Neural progenitor cell (in vitro differentiated cells): ENCODE results near the gene BICD1. TPM values are rescaled to one million over a fixed set of nuclear protein-coding genes. Genes with fewer than 3 reads are reported as not detected.

Source experiments
- DNase-seq: peaks from one replicate; pipeline ENCODE4 v3.0.0-alpha.2; 2016; ENCODE audit warnings: low spot score
- H2AFZ ChIP-seq: fragments of 200-600 bp; sonication (generic); replicated peaks from 2 replicates; pipeline ENCODE4 v1.6.1; 2016; ENCODE audit warnings: antibody characterized with exemption
- H3F3A ChIP-seq: fragments of 200-600 bp; sonication (generic); 2 replicates; pipeline ENCODE4 v1.6.1; 2016; ENCODE audit warnings: antibody characterized with exemption, low read depth
- H3K27ac ChIP-seq: fragments of 200-600 bp; sonication (generic); 2 replicates; pipeline ENCODE4 v1.5.1; 2016; ENCODE audit warnings: mild to moderate bottlenecking
- H3K27me3 ChIP-seq: fragments of 200-600 bp; sonication (generic); 2 replicates; pipeline ENCODE4 v1.6.1; 2016; ENCODE audit warnings: mild to moderate bottlenecking, moderate library complexity
- H3K36me3 ChIP-seq: fragments of 200-600 bp; sonication (generic); 2 replicates; pipeline ENCODE4 v1.5.1; 2016
- H3K4me1 ChIP-seq: fragments of 200-600 bp; sonication (generic); 2 replicates; pipeline ENCODE4 v1.6.1; 2016; ENCODE audit warnings: mixed run types
- H3K4me2 ChIP-seq: fragments of 200-600 bp; sonication (generic); 2 replicates; pipeline ENCODE4 v1.6.1; 2016
- H3K4me3 ChIP-seq: fragments of 200-600 bp; sonication (generic); 2 replicates; pipeline ENCODE4 v1.5.1; 2016
- H3K79me2 ChIP-seq: fragments of 200-600 bp; sonication (generic); 2 replicates; pipeline ENCODE4 v1.6.1; 2016; ENCODE audit warnings: low read depth
- H3K9ac ChIP-seq: fragments of 200-600 bp; sonication (generic); 2 replicates; pipeline ENCODE4 v1.6.1; 2016
- H3K9me3 ChIP-seq: fragments of 200-600 bp; sonication (generic); 2 replicates; pipeline ENCODE4 v1.5.1; 2016; ENCODE audit warnings: low read depth
- H4K20me1 ChIP-seq: fragments of 200-600 bp; sonication (generic); 2 replicates; pipeline ENCODE4 v1.6.1; 2016; ENCODE audit warnings: low read depth
- H3K27ac Mint-ChIP-seq: 3 replicates; pipeline ENCODE4 v1.8.0; 2021; ENCODE audit warnings: mixed read lengths
- H3K27me3 Mint-ChIP-seq: 2 replicates; pipeline ENCODE4 v1.8.0; 2022; ENCODE audit warnings: low read depth, mild to moderate bottlenecking, inconsistent platforms, moderate library complexity, mixed read lengths; ENCODE audit not compliant: insufficient read depth
- H3K36me3 Mint-ChIP-seq: 3 replicates; pipeline ENCODE4 v1.8.0; 2021; ENCODE audit warnings: mixed read lengths
- H3K4me1 Mint-ChIP-seq: 3 replicates; pipeline ENCODE4 v1.8.0; 2021; ENCODE audit warnings: mixed read lengths
- H3K4me3 Mint-ChIP-seq: 3 replicates; pipeline ENCODE4 v1.8.0; 2021; ENCODE audit warnings: mild to moderate bottlenecking, moderate library complexity, mixed read lengths
- H3K9me3 Mint-ChIP-seq: 3 replicates; pipeline ENCODE4 v1.8.0; 2020; ENCODE audit warnings: mixed read lengths
- EZH2 ChIP-seq: fragments of 200-600 bp; sonication (generic); IDR thresholded peaks from 2 replicates; pipeline ENCODE4 v1.6.1; 2017; ENCODE audit warnings: antibody characterized with exemption, mild to moderate bottlenecking, moderate library complexity
- EZH2phosphoT487 ChIP-seq: fragments of 200-600 bp; sonication (generic); IDR thresholded peaks from 2 replicates; pipeline ENCODE4 v1.6.1; 2017; ENCODE audit warnings: antibody characterized with exemption
- total RNA-seq: library from RNA; depleted of rRNA; stranded (reverse); fragments of >200 nt; gene quantifications from 2 replicates; pipeline ENCODE4 v1.2.3, GENCODE V29; 2015; ENCODE audit warnings: low replicate concordance
- TF ChIP-seq, protein P1 (sequence below): fragments of 200-600 bp; sonication (generic); IDR thresholded peaks from 2 replicates; pipeline ENCODE4 v1.5.1; 2017; ENCODE audit warnings: antibody characterized with exemption, mild to moderate bottlenecking

BICD1 gene
- total RNA-seq, 1 donor from 2014 or later, result 23.6 TPM

DNA sequence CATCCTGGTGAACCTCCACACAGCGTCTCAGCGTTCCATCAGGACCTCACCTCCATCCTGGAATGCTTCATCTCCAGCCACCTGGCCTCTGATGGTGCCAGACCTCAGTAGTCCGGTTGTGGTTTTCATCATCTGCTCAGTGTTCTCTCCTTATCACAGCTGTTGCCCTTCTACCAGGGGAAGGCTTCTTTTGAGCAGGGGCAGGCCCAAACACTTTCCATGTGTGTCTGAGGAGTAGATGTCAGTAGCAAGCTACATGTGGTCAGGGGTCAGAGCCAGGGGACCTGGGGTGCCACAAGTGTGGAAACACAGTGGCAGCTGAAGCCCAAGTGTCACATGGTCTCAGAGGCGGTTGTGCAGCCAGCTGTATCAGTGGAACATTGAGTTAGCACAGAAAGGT, 262.6 kb downstream of the BICD1 start:
- Histone ChIP-seq H3K27me3 (no peaks in the 10 kb centered on the region), H3K9ac (no peak overlapping the region), H3K79me2 (no peaks in the 10 kb centered on the region), H3K4me2 (no peak overlapping the region), H3F3A (no peaks in the 10 kb centered on the region), H3K4me3 (no peak overlapping the region), H3K9me3 (no peaks in the 10 kb centered on the region), H4K20me1 (no peaks in the 10 kb centered on the region), H3K4me1 (no peaks in the 10 kb centered on the region), H3K27ac (no peak overlapping the region), H3K36me3 (no peaks in the 10 kb centered on the region), H2AFZ (no peak overlapping the region)
- Mint-ChIP-seq H3K4me3 (no peak overlapping the region), H3K27me3 (peaks cover 3% of the 10 kb centered on the region), H3K27ac (no peak overlapping the region), H3K9me3 (no peaks in the 10 kb centered on the region), H3K36me3 (no peaks in the 10 kb centered on the region), H3K4me1 (peaks cover 4% of the 10 kb centered on the region)
- TF ChIP-seq EZH2phosphoT487, result no peak
- TF ChIP-seq, protein P1, sequence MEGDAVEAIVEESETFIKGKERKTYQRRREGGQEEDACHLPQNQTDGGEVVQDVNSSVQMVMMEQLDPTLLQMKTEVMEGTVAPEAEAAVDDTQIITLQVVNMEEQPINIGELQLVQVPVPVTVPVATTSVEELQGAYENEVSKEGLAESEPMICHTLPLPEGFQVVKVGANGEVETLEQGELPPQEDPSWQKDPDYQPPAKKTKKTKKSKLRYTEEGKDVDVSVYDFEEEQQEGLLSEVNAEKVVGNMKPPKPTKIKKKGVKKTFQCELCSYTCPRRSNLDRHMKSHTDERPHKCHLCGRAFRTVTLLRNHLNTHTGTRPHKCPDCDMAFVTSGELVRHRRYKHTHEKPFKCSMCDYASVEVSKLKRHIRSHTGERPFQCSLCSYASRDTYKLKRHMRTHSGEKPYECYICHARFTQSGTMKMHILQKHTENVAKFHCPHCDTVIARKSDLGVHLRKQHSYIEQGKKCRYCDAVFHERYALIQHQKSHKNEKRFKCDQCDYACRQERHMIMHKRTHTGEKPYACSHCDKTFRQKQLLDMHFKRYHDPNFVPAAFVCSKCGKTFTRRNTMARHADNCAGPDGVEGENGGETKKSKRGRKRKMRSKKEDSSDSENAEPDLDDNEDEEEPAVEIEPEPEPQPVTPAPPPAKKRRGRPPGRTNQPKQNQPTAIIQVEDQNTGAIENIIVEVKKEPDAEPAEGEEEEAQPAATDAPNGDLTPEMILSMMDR, result no peak
- no peak for TF ChIP-seq EZH2
- DNase-seq, result no peak

DNA sequence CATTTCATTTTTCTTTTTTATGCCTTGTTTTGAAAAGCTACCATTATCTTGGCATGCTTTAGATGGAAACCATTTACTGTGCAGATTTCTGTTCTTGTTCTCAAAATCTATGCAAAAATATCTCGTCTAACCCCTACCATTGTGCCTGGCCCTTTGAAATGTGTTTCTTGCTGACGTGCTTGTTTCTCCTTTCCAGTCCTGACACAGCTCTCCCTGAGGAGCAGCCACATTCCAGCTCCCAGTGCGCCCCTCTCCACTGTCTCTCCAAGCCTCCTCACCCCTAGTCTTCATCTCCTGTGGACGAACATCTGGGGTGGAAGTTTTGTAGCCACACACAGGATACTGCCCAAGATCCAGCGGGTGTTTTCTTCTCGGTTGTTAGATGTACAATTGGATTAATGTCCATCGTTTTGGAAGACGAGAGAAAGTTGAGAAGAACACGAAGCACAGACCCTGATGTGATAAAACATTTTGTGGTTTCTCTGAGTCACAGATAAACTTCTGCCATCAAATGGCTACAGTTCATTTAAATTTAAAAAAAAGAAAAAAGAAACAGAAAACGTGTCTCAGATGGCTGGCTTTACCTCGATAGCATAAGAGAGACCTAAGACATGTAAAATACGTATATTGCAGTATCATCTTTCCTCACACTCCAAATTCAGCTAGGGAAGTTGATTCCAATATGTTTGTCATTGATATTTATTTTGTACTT, 270.9 kb downstream of the BICD1 start:
- Histone ChIP-seq H3K27ac (no peak overlapping the region), H3K4me2 (no peak overlapping the region), H3K27me3 (no peaks in the 10 kb centered on the region), H3K9ac (no peak overlapping the region), H4K20me1 (no peaks in the 10 kb centered on the region), H2AFZ (no peak overlapping the region), H3K79me2 (no peaks in the 10 kb centered on the region), H3K4me3 (no peak overlapping the region), H3F3A (peaks cover 15% of the 10 kb centered on the region), H3K9me3 (no peaks in the 10 kb centered on the region), H3K36me3 (no peaks in the 10 kb centered on the region), H3K4me1 (peaks cover 7% of the 10 kb centered on the region)
- Mint-ChIP-seq H3K4me3 (no peak overlapping the region), H3K9me3 (no peaks in the 10 kb centered on the region), H3K27ac (peak overlapping the region; percentile 58), H3K4me1 (peaks cover 7% of the 10 kb centered on the region), H3K36me3 (no peaks in the 10 kb centered on the region), H3K27me3 (peaks cover 2% of the 10 kb centered on the region)
- no peak for DNase-seq
- TF ChIP-seq EZH2, result no peak
- TF ChIP-seq, protein P1, result no peak
- no peak for TF ChIP-seq EZH2phosphoT487

DNA sequence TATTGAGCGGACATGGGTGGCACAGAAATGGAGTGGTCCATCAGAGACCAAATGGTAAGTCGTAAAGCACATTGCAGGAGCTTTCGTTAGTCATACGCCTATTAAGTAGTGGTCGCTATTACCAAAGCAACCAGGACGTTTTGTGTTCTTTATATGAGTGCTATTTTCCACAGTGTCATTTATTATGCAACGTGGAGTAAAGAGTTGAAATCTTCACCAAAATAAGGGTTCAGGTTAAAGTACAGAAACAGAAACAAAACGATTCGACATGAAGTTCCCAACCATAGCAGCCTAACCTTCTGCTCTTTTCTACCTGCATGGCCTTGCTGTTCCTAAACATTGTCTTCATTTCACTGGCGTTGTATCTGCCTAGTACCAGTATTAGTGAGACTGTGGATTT, 272.6 kb downstream of the BICD1 start:
- no peak overlapping the region for H3K27ac Mint-ChIP-seq
- no peak overlapping the region for H3K27ac ChIP-seq
- no peaks in the 10 kb centered on the region for H3K36me3 ChIP-seq

More for the DNA sequence above, 272.6 kb downstream of the BICD1 start:
- H3K27me3 Mint-ChIP-seq, result no peaks in the 10 kb centered on the region
- Histone ChIP-seq H3K9me3 (no peaks in the 10 kb centered on the region), H3K4me1 (peaks cover 7% of the 10 kb centered on the region), H3K9ac (no peak overlapping the region), H3K79me2 (no peaks in the 10 kb centered on the region), H3K4me3 (no peak overlapping the region), H3K4me2 (no peak overlapping the region), H2AFZ (no peak overlapping the region), H4K20me1 (no peaks in the 10 kb centered on the region), H3F3A (peaks cover 15% of the 10 kb centered on the region), H3K27me3 (no peaks in the 10 kb centered on the region)
- TF ChIP-seq EZH2 (no peak), EZH2phosphoT487 (no peak)
- TF ChIP-seq, protein P1, result no peak
- no peaks in the 10 kb centered on the region for H3K36me3 Mint-ChIP-seq
- no peak overlapping the region for H3K4me3 Mint-ChIP-seq
- no peaks in the 10 kb centered on the region for H3K9me3 Mint-ChIP-seq
- peaks cover 7% of the 10 kb centered on the region for H3K4me1 Mint-ChIP-seq
- DNase-seq, result no peak
